Peyer's patch (tissue), 4 donors: ENCODE results near the gene DCBLD2. TPM values are rescaled to one million over a fixed set of nuclear protein-coding genes. Genes with fewer than 3 reads are reported as not detected.

Source experiments
- DNase-seq, 3 donors: peaks; one replicate each; pipeline ENCODE4 v3.0.0-alpha.2; 2017 to 2019
- H3K27ac ChIP-seq, 4 donors: fragments of 200-600 bp; sonication (generic); one replicate each; pipeline ENCODE4 v1.5.1; 2016 to 2019
- H3K27me3 ChIP-seq, 2 donors: fragments of 200-600 bp; sonication (generic); one replicate each; pipeline ENCODE4 v1.5.1; 2019
- H3K36me3 ChIP-seq, 3 donors: fragments of 200-600 bp; sonication (generic); one replicate each; pipeline ENCODE4 v1.5.1; 2016 to 2019
- H3K4me1 ChIP-seq, 4 donors: fragments of 200-600 bp; sonication (generic); one replicate each; pipeline ENCODE4 v1.5.1; 2016 to 2019
- H3K4me3 ChIP-seq, 4 donors: fragments of 200-600 bp; sonication (generic); 1 replicate in 3 of 4; 2 replicates in 1 of 4; pipeline ENCODE4 v1.5.1; 2016 to 2019; ENCODE audit warnings: mild to moderate bottlenecking in 1 of 4
- H3K9me3 ChIP-seq, 4 donors: fragments of 200-600 bp; sonication (generic); one replicate each; pipeline ENCODE4 v1.5.1; 2016 to 2019; ENCODE audit warnings: mild to moderate bottlenecking in 1 of 4
- POLR2A ChIP-seq, 2 donors: fragments of 450-650 bp; IDR thresholded peaks; one replicate each; pipeline ENCODE4 v1.5.1; 2017; ENCODE audit warnings: antibody characterized with exemption in 2 of 2, mild to moderate bottlenecking in 2 of 2, moderate library complexity in 2 of 2
- total RNA-seq, 4 donors: library from RNA; depleted of rRNA; stranded (reverse); fragments of >200 nt; gene quantifications; one replicate each; pipeline ENCODE4 v1.1.0, GENCODE V29; 2016
- TF ChIP-seq, protein P1 (sequence below), 6 experiments: fragments of 450-650 bp in 4 of 6; fragments of 200-600 bp in 2 of 6; sonication (generic) in 1 of 6; IDR thresholded peaks; one replicate each; pipeline ENCODE4 v1.5.1; 2017 to 2019; ENCODE audit warnings: antibody characterized with exemption in 6 of 6, mild to moderate bottlenecking in 3 of 6, moderate library complexity in 1 of 6

DCBLD2 gene
- total RNA-seq, 4 donors from 2014 or later: 4.8 to 9.1 (median 7.0) TPM

DNA sequence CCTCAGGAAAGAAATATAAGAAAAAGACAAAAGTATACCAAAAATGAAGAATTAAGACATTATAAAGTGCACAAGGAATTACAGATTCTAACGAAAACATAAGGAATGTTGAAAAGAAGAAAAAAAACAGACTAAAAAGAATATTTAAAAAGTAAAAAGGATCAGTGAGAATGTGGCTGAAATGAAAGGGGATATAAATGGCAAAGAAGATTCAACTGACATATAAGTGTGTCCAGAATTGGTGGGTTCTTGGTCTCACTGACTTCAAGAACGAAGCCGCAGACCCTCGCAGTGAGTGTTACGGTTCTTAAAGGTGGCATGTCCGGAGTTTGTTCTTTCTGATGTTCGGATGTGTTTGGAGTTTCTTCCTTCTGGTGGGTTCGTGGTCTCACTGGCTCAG is 44.8 kb downstream of the DCBLD2 start:
- no peak overlapping the region for H3K4me3 ChIP-seq
- DNase-seq: no peak
- TF ChIP-seq, protein P1, sequence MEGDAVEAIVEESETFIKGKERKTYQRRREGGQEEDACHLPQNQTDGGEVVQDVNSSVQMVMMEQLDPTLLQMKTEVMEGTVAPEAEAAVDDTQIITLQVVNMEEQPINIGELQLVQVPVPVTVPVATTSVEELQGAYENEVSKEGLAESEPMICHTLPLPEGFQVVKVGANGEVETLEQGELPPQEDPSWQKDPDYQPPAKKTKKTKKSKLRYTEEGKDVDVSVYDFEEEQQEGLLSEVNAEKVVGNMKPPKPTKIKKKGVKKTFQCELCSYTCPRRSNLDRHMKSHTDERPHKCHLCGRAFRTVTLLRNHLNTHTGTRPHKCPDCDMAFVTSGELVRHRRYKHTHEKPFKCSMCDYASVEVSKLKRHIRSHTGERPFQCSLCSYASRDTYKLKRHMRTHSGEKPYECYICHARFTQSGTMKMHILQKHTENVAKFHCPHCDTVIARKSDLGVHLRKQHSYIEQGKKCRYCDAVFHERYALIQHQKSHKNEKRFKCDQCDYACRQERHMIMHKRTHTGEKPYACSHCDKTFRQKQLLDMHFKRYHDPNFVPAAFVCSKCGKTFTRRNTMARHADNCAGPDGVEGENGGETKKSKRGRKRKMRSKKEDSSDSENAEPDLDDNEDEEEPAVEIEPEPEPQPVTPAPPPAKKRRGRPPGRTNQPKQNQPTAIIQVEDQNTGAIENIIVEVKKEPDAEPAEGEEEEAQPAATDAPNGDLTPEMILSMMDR (IDR thresholded peaks at IDR 0.05): no peak
- TF ChIP-seq POLR2A (IDR thresholded peaks at IDR 0.05): no peak
- no peaks in the 10 kb centered on the region for H3K4me1 ChIP-seq
- peaks cover 0 to 4% (median 0%) of the 10 kb centered on the region in 3 donors for H3K36me3 ChIP-seq
- no peak overlapping the region for H3K27ac ChIP-seq
- no peaks in the 10 kb centered on the region for H3K9me3 ChIP-seq
- H3K27me3 ChIP-seq: no peaks in the 10 kb centered on the region

DNA sequence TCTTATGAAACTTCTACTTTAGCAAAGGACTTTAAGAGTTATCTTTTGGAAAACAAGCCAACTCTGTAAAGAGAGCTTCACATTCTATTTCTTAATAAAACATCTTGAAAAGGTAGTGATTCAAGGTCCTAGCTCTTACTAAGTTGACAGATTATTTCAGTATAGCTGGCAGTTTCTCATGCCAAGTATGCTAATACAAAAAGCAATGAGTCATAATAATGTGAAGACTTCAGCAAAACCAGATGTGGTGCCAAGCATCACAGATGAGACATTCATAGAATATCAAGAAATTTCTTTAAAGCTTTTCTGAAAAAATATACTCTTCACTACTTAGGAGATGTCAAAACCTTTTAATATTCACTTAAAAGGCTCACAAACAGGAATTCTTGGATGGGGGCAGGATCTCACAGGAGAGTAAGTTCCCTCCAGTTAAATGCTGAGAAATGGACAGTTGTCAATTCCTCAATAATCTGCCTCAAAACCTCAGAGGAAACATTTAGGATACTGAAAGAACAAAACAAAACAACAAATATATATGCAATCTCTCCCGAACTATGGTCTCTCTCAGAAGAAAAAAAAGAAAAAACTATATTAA is 45.6 kb downstream of the DCBLD2 start:
- H3K27me3 ChIP-seq: no peaks in the 10 kb centered on the region
- no peaks in the 10 kb centered on the region for H3K9me3 ChIP-seq
- H3K4me1 ChIP-seq: no peaks in the 10 kb centered on the region
- no peak for DNase-seq
- no peak for TF ChIP-seq POLR2A (IDR thresholded peaks at IDR 0.05)
- TF ChIP-seq, protein P1 (IDR thresholded peaks at IDR 0.05): no peak
- no peak overlapping the region for H3K27ac ChIP-seq
- no peak overlapping the region for H3K4me3 ChIP-seq
- H3K36me3 ChIP-seq: peaks cover 0 to 4% (median 0%) of the 10 kb centered on the region in 3 donors

DNA sequence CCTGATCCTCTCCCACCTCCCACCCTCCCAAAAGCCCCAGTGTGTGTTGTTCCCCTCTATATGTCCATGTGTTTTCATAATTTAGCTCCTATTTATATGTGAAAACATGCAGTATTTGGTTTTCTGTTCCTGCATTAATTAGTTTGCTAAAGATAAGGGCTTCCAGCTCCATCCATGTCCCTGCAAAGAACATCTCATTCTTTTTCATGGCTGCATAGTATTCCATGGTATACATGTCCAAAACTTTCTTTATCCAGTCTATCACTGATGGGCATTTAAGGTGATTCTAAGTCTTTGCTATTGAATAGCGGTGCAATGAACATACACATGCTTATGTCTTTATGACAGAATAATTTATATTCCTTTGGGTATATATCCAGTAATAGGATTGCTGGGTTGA is 53.4 kb downstream of the DCBLD2 start:
- TF ChIP-seq, protein P1 (IDR thresholded peaks at IDR 0.05): no peak
- no peak for TF ChIP-seq POLR2A (IDR thresholded peaks at IDR 0.05)
- DNase-seq: no peak
- Histone ChIP-seq H3K4me3 (no peak overlapping the region), H3K9me3 (no peaks in the 10 kb centered on the region), H3K36me3 (peaks cover 0 to 13% (median 0%) of the 10 kb centered on the region in 3 donors), H3K4me1 (no peaks in the 10 kb centered on the region), H3K27me3 (no peaks in the 10 kb centered on the region), H3K27ac (no peak overlapping the region)

DNA sequence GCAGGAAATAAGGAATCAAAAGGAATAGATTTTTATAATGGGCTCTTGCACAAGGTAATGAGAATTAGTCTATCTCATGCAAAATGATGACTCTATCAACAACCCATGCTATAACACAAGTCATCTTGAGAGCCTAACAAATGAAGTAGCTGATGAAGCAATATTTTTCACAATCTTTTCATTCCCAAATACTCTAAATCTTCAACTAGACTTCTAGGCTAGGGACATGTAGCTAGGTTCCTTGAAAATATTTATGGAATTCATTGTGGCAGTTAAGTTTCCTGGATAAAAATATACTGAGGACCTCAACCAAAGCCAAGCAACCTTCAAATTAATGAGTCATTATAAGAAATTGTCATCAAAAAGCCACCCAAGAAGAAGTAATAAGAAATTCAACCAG is 55.4 kb downstream of the DCBLD2 start:
- no peak overlapping the region for H3K4me3 ChIP-seq
- no peak overlapping the region for H3K27ac ChIP-seq

DNA sequence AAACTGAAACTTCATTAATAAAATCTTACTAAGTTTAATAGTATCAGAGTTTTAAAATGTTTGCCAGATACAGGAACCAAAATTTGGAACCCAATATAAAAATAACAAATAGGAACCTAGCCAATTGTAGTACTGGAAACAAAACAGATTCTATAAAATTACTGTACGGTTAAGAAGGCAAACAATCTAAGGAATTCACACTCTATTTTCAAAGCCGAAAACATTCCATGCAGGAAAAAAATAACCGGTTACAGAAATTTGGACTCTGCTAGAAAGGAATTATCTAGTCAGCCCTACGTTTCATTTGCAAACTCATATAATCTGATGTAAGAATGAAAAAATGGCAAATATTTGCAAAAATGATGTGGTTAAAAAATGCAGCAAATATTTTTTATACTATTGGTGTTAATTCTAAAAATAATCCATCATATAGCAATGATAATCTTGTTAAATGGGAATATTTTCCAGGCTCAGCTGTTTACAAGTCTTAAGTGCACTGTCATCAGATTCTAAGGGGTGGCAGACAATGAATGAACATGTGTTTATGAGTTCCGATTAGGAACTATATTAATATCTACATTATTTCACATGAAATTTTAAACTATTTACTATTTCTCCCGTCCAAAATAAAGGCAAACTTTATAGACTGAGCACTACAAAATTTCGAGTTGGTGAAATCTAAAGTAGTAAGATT is 58.1 kb downstream of the DCBLD2 start:
- Histone ChIP-seq H3K27ac (no peak overlapping the region), H3K36me3 (peaks cover 0 to 4% (median 0%) of the 10 kb centered on the region in 3 donors), H3K4me3 (no peak overlapping the region), H3K27me3 (no peaks in the 10 kb centered on the region), H3K9me3 (no peaks in the 10 kb centered on the region), H3K4me1 (no peaks in the 10 kb centered on the region)
- TF ChIP-seq, protein P1 (IDR thresholded peaks at IDR 0.05): no peak
- TF ChIP-seq POLR2A (IDR thresholded peaks at IDR 0.05): no peak
- no peak for DNase-seq

More for the DNA sequence above, 55.4 kb downstream of the DCBLD2 start:
- DNase-seq: no peak
- Histone ChIP-seq H3K4me1 (no peaks in the 10 kb centered on the region), H3K27me3 (no peaks in the 10 kb centered on the region), H3K9me3 (no peaks in the 10 kb centered on the region), H3K36me3 (peaks cover 0 to 13% (median 0%) of the 10 kb centered on the region in 3 donors)
- TF ChIP-seq, protein P1 (IDR thresholded peaks at IDR 0.05): no peak
- no peak for TF ChIP-seq POLR2A (IDR thresholded peaks at IDR 0.05)
